Bone marrow (tissue), 2 donors: ENCODE measurements around the gene RNPS1.

Experiments used
- DNase-seq, 2 donors: peaks; one replicate each; lab custom pipeline; 2025; lab: John Stamatoyannopoulos, UW

RNPS1 gene

DNA sequence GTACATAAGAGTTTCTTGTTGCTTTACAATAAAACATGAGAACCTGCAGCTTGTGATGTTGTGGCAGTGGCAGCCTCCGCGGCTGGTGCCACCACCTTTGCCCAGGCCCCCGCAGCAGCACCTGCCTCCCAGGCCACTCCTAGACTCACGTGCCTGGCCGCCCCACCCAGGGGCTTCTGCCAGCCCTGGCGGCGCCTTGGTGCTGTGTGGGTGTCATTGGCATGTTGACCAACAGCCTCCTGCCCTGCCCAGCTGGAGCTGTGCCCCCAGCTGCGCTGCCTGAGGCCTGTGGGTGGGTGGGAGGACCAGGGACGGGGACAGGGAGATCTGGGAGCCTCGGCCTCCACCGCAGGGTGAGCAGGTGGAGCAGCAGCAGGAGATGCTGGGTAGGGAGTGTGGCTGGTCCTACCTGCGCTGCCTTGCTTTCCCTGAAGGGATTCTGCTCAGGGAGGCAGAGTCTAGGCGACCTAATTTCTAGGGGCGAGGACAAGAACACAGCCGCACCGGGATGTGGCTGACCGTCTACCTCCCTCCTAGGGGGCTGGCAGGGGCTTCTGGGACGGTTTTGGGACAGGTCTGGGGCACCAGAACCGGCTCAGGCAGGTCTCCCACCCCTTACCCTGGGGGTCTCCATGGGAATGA lies 32.1 kb downstream of the RNPS1 start:
- DNase-seq = no peak

DNA sequence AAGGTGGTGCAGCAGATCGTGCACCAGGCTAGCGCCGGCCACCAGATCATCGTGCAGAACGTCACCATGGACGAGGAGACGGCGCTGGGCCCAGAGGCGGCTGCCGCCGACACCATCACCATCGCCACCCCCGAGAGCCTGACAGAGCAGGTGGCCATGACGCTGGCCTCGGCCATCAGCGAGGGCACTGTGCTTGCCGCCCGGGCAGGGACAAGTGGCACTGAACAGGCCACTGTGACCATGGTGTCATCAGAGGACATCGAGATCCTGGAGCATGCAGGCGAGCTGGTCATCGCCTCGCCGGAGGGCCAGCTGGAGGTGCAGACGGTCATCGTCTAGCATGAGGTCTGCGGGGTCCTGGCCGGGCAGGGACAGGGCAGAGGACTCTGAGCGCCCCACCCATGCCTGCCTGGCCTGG lies 32.7 kb downstream of the RNPS1 start:
- DNase-seq = no peak

DNA sequence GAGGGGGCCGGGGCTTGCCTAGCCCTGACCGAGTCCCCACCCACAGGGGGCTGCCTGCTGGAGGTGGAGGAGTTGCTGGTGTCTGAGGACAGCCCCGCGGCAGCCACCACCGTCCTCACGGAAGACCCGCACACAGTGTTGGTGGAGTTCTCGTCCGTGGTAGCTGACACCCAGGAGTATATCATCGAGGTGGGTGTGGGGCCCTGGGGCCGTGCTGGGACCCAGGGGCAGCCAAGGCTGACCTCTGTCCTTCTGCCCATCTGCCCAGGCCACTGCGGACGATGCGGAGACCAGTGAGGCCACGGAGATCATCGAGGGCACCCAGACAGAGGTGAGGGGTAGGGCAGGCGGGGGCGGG lies 33.1 kb downstream of the RNPS1 start:
- no peak for DNase-seq

DNA sequence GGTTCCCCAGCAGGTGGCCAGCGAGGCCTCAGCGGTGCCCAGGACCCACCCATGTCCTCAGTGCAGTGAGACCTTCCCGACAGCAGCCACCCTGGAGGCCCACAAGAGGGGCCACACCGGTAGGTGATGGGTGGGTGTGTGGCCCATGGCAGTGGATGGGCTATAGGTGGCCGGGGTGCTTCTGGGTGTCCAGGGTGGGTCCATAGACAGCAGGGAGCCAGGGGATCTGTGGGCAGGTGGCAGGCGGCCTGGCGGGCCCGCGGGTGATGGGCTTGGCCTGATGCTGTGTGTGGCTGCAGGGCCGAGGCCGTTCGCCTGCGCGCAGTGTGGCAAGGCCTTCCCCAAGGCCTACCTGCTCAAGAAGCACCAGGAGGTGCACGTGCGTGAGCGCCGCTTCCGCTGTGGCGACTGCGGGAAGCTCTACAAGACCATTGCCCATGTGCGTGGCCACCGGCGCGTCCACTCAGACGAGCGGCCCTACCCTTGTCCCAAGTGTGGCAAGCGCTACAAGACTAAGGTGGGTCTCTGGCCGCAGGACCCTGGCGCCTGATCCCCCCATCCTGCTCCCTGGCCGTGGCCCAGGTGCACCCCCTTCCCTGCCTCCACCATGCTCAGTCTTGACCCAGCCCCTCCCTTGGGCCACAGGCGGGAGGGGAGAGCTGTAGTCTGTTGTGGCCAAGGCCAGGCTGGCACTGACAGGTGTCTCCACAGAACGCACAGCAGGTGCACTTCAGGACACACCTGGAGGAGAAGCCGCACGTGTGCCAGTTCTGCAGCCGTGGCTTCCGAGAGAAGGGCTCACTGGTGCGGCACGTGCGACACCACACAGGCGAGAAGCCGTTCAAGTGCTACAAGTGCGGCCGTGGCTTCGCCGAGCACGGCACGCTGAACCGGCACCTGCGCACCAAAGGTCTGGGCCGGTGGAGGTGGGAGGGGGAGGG lies 33.8 kb downstream of the RNPS1 start:
- DNase-seq = no peak

DNA sequence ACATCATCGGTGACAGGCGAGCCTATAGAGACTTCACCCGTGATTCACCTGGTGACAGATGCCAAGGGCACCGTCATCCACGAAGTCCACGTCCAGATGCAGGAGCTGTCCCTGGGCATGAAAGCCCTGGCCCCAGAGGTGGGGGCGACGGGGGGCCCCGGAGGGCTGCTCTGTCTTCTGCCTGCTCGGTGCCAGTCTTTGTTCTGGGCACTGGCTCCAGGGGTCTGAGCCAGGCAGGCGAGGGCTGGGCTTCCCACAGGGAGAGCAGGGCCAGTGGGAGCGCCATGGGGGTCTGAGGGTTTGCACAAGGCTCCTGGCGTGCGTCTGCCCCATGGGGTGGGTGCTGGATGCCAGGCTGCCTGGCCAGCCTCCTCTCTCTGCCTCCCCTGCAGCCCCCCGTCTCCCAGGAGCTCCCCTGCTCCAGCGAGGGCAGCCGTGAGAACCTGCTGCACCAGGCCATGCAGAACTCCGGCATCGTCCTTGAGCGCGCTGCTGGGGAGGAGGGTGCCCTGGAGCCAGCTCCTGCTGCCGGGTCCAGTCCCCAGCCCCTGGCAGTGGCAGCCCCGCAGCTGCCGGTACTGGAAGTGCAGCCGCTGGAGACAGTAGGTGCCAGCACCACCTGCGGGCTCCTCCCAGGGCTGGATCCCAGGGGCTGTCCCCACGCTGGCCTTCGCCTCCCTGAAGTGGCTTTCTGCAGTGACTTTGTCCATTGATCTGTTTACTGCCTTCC lies 34.7 kb downstream of the RNPS1 start:
- DNase-seq = no peak

DNA sequence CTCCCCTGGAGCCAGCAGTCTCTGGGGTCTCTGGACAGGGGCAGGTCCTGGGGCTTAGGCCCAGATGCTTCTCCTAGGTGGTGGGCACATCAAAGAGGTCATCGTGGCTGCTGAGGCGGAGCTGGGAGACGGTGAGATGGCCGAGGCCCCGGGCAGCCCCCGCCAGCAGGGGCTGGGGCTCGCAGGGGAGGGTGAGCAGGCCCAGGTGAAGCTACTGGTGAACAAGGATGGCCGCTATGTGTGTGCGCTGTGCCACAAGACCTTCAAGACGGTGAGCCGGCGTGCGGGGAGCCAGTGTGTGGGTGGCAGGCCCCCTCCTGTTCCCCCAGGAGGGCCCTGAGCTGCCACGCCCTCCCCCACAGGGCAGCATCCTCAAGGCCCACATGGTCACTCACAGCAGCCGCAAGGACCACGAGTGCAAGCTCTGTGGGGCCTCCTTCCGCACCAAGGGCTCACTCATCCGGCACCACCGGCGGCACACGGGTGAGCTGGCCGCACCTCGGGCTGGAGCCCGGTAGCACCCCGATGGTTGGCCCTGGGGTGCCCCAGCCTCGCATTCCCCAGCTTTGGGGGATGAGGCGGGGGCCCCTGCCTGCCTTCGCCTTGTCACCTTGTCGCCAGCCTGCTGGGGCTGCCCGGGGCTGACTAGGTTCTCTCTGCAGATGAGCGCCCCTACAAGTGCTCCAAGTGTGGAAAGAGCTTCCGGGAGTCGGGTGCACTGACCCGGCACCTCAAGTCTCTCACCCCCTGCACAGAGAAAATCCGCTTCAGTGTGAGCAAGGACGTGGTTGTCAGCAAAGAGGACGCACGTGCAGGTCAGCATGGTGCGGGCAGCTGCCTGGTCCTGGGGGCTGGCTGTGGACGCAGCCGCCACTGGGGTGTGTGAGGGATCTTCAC lies 35.6 kb downstream of the RNPS1 start:
- DNase-seq = no peak

DNA sequence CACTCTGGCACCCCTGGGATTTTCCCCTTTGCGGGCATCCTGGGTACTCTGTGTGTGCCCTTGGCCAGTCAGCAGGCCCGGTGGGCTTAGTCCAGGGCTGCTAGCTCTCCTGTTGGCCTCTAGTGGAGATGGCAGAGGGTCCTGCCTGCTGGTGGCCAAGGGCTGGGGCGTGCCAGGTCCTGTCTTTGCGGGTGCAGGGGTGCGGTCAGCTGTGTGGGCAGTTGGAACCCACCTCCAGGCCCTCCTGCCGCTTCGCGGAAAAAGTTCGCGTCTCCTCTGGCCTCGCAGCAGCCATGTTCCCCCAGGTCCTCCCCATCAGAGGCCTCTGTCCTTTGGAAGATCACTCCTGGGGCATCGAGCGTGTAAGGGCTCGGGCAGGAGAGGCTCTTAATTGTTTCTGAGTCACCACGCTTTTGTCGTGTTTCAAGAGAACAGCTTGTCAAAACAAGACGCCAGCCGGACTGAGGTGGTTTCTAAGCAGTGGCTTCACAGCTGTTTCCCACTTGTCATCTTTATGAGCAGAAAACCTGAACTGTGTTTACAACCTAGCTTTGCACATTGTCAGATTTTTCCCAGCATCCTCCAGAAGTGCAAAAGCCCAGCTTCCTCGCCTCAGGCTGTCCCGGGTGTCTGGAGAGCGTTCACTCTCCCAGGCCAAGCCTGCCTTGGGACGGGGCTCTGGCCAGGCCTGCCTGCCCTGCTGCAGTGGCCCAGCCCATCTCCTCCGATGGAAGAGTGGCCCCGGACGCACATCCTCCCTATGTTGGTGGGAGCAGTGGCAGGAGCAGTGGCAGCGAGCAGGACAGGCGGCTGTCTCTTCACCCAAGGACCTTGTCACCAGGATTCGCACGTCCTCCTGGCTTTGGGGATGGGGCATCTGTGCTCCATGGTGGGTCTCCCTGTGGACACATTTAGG lies 36.7 kb downstream of the RNPS1 start:
- DNase-seq = no peak

DNA sequence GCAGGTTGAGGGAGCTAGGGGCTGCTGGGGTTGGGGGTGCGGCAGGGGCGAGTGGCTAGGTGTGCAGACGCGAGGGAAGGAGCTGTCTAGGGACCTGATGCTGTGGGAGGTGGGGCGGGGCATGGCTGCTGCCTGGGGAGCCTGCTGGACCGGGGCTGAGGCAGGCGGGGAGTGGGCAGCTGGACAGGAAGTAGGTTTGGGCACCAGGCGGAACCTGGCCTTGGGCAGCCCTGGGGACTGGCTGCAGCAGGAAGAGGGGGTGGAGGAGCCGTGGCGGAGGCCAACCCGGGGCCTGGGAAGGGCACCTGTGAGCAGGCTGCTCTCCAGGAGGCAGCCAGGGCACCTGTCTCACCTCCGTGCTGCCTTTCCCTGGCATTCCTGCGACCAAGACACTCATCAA lies 37.5 kb downstream of the RNPS1 start:
- DNase-seq = no peak

DNA sequence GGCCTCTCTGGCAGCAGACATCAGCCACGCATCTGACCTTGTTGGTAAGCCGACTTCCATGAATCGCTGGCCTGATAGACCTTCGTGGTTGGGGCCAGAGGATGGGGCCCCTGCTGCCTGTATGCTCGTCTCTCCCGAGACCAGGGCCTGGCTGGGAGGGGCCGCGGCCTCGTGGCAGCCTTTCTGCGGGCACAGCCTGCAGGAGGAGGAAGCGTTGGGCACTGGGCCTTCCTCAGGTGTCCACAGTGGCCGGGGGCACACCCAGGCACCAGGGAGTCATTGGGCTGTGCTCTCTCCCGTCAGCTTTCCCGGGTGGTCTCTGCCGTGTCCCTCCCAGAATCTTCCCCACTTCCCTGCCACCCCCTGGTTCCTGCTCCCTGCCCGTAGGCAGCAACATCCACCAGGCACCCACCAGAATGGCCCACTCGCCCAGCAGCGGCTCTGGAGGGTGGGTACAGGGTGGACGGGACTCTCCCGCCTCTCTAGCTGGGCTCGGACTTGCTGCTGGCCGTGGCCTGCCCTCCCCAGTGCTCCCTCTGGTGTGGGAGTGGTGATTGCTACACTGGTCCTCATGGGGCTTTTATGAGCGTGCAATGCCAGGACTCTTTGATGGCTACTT lies 38.2 kb downstream of the RNPS1 start:
- no peak for DNase-seq

DNA sequence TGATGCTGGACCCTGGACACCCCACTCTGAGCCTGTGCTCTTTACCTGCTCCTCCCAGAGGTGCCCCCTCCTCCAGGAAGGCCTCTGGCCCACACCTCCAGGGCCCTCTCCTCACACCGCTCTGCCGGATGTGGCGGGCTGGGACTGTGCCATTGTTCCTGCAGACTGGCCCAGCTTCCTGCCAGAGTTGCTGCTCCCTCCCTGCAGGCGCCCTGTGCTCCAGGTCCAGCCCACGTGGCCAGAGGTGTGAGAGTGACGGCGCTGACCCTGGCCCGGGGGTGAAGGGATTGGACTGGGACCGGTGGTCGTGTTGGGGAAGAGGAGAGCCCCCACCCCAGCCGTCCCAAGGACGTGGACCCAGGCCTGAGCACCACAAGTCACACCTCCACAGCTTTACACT lies 38.8 kb downstream of the RNPS1 start:
- DNase-seq = no peak

DNA sequence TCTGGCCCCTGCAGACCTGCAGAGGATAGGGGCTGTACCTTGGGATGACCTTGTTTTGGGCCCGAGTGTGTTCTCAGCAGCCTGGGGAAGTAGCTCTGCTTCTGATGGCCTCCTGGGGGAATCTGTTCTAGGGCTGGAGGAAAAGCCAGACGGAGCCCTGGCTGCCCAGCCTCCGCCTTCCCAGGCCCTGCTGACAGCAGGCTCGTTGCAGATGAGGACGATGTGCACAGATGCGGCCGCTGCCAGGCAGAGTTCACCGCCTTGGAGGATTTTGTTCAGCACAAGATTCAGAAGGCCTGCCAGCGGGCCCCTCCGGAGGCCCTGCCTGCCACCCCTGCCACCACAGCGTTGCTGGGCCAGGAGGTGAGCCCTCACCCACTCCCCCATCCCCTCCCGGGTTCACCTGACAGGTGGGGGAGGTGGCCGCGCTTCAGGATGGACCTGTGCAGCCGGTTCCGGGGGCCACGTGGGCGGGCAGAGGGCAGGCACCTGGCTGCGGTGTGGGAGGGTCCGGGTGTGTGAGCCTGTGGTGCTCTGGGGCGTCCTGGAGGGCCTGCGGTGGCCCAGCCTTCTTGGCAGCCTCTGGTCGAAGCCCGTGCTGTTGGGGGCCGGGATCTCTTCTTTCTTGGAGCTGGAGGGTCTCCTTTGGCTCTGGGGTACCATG lies 39.6 kb downstream of the RNPS1 start:
- no peak for DNase-seq

DNA sequence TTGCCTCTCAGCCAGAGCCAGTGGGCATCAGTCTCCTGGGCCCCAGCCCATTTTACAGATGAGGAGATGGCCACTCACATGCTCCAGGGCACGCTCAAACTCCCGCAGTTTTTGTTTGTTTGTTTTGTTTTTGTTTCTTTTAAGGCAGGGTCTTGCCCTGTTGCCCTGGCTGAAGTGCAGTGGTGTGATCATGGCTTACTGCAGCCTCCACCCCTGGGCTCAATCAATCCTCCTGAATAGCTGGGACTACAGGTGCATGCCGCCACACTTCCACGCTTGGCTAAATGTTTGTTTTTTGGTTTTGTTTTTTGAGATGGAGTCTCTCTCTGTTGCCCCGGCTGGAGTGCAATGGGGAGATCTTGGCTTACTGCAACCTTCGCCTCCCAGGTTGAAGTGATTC lies 41.0 kb downstream of the RNPS1 start:
- DNase-seq = no peak

DNA sequence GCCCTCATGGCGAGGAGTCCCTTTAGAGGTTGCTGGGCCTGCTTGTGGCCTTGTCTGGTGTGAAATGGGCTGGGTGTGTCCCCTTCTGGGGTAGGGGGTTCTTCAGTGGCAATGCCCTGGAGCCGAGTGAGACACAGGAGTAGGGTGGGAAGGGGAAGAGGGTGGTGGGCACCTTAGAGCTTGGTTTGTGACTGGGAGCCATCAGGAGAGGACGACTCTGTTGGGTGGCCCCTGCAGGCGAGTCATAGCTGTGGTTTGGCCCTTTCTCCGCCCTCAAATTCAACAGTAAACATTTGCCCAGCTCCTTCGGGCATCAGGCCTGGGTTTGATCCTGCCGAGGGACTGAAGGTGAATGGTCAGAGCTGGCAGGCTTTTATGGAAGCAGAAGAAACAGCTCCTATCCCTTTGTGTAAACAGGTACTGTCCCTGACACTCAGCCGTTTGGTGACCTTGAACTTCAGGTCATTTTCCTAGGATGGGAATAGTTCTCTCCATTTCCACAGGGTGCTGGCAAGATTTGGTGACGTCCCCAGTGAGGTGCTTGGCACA lies 41.6 kb downstream of the RNPS1 start:
- no peak for DNase-seq

DNA sequence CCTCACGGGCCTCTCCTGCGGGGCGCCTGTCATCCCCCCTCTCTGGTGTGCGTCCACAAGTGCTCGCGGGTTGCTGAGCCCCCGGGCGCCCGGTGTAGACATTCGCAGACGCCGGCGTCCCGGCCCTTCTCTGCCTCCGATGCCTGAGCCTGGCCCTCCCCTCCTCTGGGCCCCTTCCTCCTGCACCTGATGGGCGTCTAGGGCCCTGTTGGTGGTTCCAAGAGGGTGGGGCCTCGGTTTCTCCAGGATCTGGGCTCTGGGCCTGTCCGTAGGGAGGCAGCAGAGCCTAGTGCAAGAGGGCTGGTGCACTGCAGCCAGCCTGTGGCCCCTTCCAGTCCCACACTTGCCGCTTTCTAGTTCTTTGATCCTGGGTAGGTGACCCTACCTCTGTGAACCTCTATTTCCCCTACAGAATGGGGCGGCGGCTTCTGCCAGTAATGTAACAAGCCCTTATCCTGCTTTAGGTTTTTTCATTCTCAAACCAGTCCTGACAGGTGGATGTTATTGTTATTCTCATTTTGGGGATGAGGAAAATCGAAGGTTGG lies 43.9 kb downstream of the RNPS1 start:
- peak in 1 of 2 donors; percentile 46 for DNase-seq

DNA sequence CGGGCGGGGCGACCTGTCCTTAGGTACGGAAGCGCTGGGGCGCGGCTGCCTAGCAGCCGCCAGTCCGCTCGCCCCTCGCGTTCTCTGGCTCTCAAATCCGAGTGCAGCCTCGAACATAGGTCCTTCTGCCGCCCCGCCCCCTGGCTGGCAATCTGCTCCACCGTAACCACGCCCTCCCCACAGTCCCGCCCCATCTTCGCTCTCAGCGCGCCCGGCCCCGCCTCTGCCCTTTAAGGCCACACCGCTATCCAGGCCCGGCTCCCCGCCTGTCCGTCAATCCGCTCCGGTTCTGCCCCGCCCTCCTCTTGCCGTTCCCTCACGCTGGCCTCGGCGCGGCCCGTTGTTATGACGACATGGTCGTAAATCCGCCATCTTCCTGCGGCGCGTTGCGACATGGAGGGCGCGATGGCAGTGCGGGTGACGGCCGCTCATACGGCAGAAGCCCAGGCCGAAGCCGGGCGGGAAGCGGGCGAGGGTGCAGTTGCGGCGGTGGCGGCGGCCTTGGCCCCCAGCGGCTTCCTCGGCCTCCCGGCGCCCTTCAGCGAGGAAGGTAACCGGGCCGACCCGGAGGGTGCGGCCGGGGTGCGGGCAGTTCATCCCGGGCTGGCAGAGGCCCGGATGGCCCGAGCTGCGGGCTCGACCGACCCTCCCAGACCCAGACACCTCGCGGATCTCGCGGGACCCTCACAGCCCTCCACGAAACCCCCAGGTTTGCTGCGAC lies 44.5 kb downstream of the RNPS1 start, which contains the start of gene E4F1:
TSS of gene E4F1 (plus strand) at position 371 of the 721 bp plus-strand sequence. CDS start at position 394, 23 bp downstream.
- peak; percentile 94 to 99 for DNase-seq

DNA sequence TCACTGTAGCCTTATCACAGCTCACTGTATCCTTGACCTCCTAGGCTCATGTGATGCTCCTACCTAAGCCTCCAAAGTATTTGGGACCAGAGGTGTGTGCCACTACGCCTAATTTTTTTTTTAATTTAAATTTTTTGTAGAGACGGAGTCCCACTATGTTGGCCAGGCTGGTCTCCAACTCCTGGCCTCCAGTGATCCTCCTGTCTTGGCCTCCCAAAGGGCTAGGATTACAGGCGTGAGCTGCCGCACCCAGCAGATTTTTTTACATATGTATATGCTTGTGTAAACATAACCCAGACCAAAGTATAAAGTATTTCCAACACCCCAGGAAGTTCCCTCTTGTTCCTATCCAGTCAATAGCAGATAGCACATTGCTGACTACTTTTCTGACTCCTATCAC lies 51.6 kb downstream of the RNPS1 start:
- no peak for DNase-seq

DNA sequence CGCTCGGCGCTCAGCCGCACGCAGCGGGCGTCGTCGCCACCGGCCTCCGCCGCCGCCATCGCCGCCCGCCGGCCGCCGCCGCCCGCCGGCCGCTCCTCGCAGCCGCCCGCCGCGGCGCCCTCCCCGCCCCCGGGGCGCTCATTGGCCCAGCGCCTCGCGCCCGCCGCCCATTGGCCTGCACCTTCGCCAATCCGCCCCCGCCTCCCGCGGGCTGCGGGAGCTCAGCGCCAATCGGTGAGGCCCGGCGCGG lies 53.3 kb downstream of the RNPS1 start, which contains the start of gene PGP:
TSS of gene PGP (minus strand) at position 122 of the 250 bp plus-strand sequence. CDS start at position 59, 63 bp downstream.
- no peak for DNase-seq
